Left ventricle myocardium superior (tissue), 1 donor: Measurements from ENCODE around the gene OSCP1. TPM values are rescaled to one million over a fixed set of nuclear protein-coding genes. Genes with fewer than 3 reads are reported as not detected.

Experiments used
- ATAC-seq: fragments of 200-7000 bp; cut with Tn5 transposase; one replicate; pipeline ENCODE4 v1.9.1; 2020; ENCODE audit warnings: mild to moderate bottlenecking, moderate library complexity
- DNase-seq: peaks from one replicate; pipeline ENCODE4 v3.0.0-alpha.2; 2020
- intact Hi-C: fragments of 100-400 bp; cut with micrococcal nuclease; formaldehyde crosslinking; loops from one replicate; pipeline ENCODE4 v1.11.0; 2022
- total RNA-seq: library from RNA; stranded (reverse); fragmentation: NEBNext Ultra II Directional; extraction: Animal tissue kit (Norgen Biotek cat#: 25700); gene quantifications from one replicate; pipeline ENCODE4 v1.2.1, GENCODE V29; 2021
- donor health status: DM: no; HTN: yes; CAD: no; lungs with severe emphysema.

The OSCP1 gene
- total RNA-seq, 1 donor from 2014 or later = 3.8 TPM

DNA sequence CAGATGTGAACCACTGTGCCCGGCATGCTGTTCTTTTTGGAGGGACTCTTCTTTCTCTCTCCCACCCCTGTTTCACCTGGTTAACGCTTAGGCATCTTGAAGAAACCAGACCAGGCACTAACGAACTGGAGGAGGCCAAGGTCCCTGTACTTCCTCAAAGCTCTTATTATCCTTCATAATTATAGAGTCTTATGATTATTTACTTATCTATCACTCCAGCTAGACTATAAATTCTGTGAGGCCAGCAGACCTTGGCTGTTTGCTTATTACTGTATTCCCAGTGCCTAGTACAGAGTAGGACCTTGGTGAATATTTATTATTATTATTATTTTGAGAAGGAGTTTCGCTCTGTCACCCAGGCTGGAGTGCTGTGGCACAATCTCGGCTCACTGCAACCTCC is 26.7 kb upstream of the OSCP1 start:
- intact Hi-C loops = no loop called here
- no peak for DNase-seq

DNA sequence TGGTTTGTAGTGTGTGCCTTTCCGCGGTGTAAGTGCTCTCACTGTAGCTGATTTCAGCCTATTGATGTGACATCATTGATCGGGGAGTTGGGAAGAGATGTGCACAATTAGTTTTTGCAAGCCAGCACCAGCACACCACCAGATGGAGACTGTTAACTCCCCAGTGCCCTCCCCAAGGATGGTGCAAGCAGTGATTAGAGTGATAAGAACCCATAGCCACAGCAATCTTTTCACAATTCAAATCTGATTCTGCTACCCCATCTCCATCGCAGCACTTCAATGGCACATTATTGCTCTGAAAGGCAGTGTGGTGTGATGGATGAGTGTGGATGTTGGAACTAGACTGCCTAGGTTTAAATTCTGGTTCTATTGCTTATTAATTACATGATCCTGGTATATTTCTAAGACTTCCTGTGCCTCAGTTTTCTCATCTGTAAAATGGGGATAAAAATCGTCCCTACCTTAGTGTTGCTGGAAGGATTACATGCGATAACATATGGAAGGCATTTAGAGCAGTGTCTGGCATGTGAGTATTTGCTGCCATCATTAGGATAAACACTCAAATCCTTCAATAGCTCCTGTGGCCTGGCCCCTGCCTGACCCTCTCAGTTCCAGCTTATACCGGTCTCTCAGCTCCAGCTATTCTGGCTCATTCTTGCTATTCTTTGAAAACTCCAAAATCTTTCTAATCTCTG is 25.8 kb upstream of the OSCP1 start:
- intact Hi-C loops = no loop called here
- DNase-seq (no peak), ATAC-seq (no peak)

More for the DNA sequence above, 26.7 kb upstream of the OSCP1 start:
- no peak for ATAC-seq

DNA sequence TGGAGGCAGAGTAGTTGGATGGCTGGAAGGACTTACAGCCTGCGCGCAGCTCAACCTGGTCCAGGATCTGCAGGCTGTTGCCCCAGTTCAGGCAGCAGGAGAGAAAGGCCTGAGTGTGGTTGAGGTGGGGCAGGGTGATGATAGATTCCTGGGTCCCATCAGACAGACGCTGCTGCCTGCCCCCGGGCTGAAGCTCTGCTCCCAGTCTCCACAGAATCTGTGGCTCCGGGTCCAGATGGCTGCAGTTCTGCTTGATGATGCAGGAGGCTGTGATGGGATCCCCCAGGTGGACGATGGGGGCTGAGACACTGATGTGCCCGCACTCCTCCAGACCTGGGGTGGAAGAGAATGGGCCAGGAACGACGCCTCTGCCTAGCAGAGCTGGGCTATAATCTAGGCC is 25.1 kb upstream of the OSCP1 start:
- DNase-seq = no peak

DNA sequence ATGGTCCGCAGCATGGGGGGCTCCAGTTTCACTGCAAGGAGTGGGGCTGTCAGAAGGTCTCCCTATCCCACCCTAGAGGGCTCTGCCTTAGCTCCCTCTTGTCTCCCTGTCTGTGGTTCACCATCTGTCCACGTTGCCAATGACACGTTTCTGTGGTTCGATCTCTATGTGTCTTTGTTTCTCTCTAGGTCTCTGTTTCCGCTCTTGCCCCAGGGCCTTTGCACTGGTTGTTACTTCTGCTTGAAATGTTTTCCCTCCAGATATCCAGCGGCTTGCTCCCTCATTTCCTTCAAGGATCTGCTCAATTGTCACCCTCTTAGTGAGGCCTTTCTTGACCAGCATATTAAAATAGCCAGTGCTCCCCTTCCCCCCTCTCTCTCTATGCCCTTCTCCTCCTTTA is 22.4 kb upstream of the OSCP1 start:
- DNase-seq (no peak), ATAC-seq (no peak)
- intact Hi-C loops = no loop called here

More for the DNA sequence above, 25.1 kb upstream of the OSCP1 start:
- intact Hi-C loops = no loop called here
- no peak for ATAC-seq

DNA sequence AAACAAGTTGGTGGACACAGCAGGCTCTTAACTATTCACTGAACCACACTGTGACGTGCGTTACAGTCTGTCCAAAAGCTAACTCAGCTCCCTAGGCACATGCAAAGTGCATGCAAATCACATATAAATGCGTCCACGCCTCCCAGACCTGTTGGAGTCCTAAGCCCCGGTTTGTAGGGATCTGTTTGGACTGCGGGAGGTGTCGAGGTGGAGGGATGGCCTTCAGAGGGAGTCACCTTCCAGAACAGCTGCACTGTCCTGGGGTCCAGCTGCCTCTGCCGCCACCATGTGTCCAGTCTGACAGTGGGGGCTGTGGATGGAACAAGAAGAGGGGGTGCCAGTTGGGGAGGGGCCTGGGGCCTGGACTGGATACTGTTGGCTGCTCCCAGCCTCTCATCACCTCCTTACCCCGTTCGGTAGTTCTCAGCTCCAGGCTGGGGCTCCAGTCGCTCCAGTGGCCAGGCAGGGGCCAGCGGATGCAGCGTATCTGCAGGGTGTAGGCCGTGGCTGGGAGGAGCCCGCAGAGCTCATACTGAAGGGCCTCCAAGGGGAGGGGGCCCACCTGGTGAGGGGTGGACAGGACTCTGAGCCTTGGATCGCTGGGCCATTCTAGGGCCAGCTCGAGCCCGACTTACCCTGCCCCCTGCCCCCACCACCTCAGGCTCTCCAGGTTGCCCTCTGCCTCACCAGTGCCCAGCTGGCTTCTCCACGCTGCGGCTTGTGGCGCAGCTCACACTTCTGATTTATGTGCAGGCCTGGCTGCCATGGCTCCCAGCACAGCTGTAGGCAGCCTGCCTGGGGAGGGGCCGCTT is 21.8 kb upstream of the OSCP1 start:
- intact Hi-C loops = no loop called here
- ATAC-seq = no peak
- DNase-seq = no peak

DNA sequence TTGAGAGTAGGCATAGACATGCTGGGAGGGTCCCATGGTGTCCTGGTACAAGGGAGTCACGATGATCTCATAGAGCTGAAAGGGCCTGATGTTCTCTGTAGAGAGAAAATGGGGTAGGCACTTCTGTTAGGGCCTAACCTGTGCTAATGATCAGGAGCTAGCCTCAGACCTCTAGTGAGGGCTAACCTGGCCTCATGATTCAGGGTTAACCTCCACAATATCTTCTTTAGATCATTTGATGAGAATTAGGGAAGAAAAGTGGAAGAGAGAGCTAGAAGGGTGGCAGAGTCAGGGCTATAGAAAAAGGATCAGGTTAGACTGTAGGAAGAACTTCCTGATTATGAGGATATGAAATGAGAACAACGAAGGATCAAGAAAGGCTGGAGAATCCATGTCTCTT is 18.9 kb upstream of the OSCP1 start:
- ATAC-seq (no peak), DNase-seq (no peak)
- intact Hi-C loops = no loop called here

DNA sequence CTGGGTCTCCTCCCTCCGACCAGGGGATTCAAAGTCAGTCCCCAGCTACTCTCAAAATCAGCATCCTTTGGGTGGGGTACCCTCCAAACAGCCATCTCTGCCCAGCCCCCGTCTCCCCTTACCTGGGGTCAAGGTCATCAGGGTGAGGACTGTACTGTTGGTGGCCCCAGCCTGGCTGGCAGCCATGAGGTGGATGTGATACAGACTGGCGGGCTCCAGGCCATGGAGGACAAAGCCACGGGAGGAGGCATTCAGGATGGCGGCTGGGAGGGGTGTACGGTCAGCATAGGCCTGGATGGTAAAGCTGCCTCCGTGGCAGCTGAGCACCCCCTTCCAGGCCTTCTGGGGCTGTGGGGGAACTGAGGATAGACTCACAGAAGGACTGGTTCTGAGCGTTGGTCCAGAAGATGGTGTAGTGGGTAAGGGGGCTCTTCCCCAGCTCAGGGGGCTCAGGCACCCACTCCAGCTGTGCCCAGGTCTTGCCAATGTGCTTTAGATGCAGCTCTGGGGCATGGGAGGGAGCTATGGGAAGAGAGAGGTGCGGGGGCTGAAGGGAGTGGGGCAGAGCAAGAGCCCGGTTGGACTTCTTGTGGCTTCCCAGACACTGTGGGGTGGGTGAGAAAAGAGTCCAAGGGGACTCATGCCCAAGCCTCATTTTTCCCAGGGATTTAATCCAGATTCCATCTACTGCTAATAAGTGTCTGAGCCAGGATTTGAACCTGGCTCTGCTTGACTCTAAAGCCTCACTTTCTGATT is 17.6 kb upstream of the OSCP1 start:
- intact Hi-C loops = no loop called here
- DNase-seq (no peak), ATAC-seq (no peak)

DNA sequence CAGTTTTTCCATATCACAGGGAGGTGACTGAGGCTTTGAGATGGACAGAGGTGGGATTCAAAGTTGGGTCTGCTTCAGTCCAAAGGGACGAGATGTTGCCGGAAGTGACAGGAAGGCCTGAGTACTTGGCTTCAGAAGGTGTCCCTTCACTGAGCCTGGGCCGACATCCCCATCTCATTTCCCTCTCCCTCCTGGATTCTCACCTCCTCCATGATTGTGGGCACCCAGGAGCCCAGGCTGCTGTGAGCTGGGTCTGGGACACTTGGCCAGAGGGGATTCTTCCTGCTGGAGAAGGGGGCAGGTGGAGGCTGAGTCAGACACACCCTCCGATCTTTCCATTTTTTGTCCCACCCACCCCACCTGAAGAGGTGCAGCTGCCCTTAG is 16.8 kb upstream of the OSCP1 start:
- intact Hi-C loops = no loop called here
- no peak for DNase-seq
- no peak for ATAC-seq

DNA sequence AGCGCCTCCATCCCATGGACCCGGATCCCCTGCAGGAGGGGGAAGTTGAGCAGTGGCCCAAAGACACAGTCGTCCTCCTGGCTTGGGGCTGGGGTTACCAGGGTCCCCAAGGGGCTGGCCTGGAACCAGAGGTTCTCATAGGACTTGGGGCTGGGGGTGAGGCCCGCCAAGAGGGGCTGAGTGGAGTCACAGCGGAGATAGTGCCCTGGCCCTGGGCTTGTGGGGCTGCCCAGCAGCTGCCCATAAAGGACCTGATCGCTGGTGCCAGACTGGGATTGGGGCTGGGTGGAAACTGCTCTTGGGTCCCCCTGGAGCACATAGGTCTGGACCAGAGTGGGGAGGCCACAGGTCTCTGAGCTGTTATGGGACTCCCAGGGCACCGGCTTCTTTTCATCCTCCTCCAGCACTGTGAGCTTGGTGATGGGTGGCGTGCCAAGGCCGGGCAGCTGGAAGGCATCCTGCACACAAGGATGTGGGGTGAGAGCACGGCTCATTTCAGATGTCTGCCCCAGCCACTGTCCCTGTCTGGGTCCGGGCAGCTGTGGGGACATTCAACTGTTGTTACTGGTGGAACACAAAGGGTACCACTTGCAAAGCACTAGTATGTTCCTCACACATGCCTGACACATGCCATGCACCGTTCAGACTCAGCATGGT is 16.2 kb upstream of the OSCP1 start:
- intact Hi-C loops = no loop called here
- ATAC-seq (no peak), DNase-seq (no peak)

DNA sequence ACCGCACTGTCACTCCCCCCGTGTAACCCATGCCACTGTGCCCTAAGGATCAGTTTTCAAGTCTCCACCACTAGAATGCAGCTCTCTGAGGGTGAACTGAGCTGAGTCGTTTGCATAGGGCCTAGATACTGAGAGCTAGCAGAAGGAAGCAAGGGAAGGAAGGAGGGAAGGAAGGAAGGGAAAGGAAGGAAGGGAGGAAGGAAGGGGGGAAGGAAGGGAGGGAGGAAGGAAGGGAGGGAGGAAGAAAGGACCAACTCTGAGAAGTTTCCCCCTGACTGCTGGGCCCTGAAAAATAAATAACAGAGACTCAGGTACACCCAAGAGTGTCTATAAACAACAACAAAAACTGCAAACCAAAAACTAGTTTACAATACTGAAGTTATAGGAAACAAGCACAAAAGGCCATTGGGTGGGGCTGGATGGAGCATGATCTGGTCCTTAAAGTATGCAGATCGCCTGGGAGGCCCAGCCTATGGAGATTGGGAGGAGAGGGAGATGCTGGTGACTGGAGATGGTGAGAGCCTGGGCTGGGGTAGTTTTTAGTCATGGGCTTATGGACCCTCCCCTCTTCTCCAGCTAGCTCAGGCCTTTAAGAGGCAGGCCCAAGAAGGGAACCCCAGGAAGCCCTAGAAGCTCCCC is 15.6 kb upstream of the OSCP1 start:
- ATAC-seq = no peak
- intact Hi-C loops = no loop called here
- no peak for DNase-seq

DNA sequence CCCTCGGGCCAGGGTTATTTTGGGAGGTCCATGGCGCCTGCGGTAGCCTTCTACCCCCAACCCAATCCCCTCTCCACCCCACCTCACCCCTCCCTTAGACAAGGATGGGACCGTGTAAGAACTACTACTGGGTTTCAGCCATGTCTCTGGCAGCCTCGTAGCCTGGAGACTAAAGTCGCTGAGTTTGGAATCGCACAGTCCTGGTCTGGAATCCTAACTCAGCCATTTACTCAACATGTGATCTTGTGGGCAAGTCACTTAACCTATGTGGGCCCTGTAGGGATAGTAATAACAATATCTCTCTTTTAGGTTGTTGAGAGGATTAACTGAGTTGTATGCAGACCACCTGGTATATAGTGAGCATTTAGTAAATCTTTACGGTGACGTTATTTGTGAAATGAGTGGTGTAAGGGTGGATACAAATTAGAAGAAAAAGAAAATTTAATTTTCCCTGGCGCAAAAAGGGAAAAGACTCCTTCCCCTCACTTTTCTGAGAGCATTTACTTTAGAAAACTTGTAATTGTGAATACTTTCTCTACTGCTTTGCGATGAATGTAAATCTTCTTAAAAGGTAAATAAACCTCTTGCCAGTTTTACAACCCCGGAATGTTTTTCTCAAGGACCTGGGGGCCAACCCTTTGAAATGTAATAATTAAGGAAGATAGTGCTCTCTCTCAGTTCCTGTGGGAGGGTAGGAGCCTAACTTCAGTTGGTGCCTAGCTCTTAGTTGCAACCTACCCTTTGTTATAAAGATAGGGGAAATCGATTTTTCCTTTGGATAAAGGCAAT is 14.5 kb upstream of the OSCP1 start:
- intact Hi-C loops = no loop called here

DNA sequence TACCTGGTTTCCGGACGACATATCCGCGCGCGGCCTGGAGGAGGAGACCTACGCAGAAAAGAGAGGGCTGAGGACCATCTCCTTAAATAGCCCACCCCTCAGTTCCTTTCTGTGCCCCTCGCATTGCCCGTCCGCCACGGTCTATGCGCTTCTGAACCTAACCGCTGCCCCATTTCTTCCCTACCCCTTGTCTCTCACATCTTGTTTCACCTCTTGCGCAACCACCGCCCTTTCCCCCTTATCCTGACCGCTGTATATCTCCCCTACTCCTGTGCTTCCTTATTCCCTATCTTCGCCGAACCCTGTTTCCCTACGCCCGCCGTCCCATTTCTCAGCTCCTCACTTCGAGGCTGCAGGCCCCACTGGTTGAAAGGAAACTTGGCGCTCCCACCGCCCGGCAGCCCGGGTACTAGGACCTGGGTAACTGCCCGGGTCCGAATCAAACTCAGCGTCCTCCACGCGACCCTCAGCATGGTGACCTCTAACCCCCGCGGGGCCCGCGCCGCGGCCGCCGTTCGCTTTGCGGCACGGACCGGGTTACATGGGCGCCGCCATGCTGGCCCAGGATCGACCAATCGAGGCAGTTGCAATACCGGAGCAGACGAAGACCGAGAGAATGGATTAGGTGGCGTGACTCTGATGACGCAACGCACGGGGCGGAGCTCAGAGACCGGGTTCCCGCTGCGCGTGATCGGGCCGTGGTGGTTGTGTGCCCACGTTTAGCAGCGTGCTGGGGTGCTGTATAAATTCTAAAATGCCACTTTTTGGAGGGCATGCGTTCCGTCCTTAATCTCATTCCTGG is 13.8 kb upstream of the OSCP1 start, which contains the start of gene MRPS15:
MRPS15 (minus strand) TSS at position 582 of the 802 bp plus-strand sequence; CDS start at position 473, 109 bp downstream.
- intact Hi-C loops = no loop called here
- ATAC-seq (peak; percentile 96), DNase-seq (peak; percentile 97)

More for the DNA sequence above, 14.5 kb upstream of the OSCP1 start:
- DNase-seq (no peak), ATAC-seq (peak; percentile 63)

DNA sequence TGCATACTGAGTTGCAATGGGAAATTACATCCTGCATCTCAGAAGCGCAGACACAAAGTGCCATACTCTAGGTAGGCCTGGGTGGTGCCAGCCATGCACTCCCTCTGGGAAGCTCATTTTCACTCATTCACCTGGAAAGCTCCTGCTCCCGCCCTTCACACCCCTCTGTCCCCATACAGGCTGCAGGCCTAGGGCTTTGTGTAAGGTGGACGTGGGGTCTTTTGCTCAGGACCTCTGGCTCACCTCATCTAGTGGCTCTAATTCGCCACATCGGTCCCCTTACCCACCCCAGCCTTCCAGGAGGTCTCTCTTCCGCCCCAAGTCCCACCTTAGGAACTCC is 13.2 kb upstream of the OSCP1 start:
- ATAC-seq = no peak
- intact Hi-C loops = no loop called here

DNA sequence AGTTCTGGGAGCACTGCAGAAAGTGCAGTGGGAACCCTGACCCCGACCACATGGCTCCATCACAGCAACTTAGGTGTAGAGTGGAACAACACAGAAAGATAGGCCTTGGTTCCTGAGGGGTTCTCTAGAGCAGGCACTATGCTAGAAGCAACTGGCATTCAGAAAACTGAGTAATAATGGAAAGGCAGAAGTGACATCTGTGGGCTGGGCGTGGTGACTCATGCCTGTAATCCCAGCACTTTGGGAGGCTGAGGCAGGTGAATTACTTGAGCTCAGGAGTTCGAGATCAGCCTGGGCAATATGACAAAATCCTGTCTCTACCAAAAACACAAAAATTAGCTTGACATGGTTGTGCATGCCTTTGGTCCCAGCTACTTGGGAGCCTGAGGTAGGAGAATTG is 8.7 kb upstream of the OSCP1 start:
- DNase-seq = no peak
- ATAC-seq = no peak
- intact Hi-C loops = no loop called here

More for the DNA sequence above, 13.2 kb upstream of the OSCP1 start:
- no peak for DNase-seq

DNA sequence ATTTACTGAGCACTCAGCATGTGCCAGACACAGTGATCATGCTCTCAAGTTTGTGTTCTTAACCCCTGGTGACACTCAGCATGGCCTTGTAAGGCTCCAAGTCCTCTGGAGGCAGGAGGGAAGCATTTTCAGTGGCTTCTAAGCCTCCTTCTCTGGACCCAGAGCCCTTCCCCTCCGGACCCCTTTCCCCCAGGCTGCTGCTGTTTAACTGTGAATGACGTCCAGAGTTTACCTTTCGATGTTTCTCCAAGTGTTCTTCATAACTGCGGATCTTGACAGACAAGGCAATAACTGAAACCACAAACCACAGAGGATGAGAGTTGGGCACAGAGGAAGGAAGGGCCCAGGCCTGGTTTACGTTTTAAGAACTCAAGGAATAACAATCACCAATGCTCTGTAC is 7.4 kb upstream of the OSCP1 start:
- ATAC-seq = no peak
- no peak for DNase-seq
- intact Hi-C loops = no loop called here

DNA sequence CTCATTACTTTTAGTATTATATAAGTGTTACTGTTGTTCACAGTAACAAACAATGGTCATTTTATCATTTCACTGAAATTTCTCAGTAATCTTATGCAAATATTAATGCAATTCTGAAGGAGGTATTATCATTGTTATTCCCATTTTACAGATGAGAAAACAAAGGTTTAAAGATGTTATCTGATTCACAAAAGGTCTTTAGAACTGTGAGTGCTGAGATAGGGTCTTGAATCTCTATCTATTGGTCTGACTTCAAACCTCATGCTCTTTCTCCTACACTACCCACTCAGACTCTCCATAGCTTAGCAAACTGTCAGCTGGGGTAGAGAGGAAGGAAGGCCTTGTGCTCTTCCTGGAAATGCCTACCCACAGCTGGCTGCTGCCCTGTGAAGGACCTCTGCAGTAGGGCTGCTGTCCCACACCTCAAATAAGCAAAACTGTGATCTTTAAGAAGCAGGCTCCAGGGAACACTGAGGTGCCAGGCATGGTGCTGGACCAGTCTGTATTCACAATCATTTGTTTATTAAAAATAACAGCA is 6.2 kb upstream of the OSCP1 start:
- intact Hi-C loops = no loop called here
- DNase-seq (no peak), ATAC-seq (no peak)

DNA sequence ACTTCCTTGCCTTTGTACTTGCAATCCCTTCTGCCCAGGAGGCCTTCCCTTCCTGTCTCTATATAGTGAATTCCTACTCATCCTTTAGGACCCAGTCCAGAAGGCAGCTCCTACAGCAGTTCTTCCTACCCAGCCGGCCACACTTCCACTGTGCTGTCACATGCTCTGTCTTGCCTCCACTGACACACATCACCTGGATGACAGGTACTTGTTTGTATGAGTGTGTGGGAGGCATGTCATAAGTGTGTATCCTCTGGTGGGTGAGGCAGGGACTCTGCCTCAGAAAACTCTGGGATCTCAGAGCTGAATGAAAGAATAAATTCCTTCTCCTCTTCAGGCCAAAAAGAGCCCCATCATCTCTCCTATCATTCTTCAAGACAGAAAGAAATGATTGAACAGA is 5.1 kb upstream of the OSCP1 start:
- DNase-seq (no peak), ATAC-seq (no peak)
- intact Hi-C loops = no loop called here
